Measurements from ENCODE around the gene SEPTIN2. TPM values are rescaled to one million over a fixed set of nuclear protein-coding genes. Genes with fewer than 3 reads are reported as not detected.

SEPTIN2 gene
- total RNA-seq, 4 donors from 2014 or later: 175 to 281 (median 193) TPM

DNA sequence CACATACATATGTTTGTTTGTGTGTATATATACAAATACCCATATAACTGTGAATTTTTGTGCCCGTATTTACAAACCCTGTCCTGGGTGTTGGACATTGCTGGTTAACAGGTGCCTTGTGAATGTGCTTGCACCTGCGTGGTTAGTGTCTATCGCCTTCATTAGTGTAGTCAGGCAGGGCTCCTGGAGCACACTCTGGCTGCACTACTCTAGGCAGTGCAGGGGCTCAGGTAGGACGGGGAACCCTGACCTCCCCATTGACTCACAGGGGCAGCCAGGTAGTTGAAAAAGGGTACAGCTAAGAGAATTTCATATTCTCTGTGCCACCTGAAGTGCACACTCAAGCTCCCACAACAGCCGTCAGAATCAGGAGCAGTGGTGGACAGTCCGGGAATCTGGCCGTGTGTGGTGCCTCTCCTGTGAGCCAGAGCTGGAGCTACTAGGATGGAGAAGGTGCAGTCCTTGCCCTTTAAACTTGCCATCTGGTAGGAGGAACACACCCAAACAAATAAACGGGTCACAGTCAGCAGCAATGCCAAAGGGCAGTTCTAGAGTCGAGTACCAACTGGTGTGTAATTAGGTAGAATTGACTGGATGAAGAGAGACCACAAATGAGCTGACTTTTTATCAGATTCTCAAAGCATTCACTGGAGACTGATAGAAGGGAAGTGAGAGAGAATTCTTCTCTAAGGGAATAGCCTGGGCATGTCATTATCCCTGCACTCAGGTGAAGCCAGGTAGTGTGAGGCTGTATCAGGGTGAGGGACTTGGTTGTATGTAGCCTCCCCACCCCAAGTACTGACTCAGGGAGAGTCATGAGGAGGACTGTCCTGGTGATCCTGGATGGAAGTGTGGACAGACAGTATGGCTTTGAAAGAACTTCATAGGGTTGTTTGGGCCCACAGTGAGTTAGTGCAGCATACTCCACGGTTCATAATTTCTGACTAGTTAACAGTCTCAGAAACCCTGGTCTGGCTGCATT is 84.5 kb downstream of the SEPTIN2 start:
- no peaks in the 10 kb centered on the region for H3K9me3 ChIP-seq
- H3K27me3 ChIP-seq: no peaks in the 10 kb centered on the region
- peak overlapping the region in 3 of 4 donors; percentile 25 to 80 (median 57) for H3K27ac ChIP-seq
- peak overlapping the region in 1 of 4 donors; percentile 3 for H3K4me3 ChIP-seq
- DNase-seq: peak in 2 of 3 donors; percentile 68 to 79
- TF ChIP-seq, protein P1, sequence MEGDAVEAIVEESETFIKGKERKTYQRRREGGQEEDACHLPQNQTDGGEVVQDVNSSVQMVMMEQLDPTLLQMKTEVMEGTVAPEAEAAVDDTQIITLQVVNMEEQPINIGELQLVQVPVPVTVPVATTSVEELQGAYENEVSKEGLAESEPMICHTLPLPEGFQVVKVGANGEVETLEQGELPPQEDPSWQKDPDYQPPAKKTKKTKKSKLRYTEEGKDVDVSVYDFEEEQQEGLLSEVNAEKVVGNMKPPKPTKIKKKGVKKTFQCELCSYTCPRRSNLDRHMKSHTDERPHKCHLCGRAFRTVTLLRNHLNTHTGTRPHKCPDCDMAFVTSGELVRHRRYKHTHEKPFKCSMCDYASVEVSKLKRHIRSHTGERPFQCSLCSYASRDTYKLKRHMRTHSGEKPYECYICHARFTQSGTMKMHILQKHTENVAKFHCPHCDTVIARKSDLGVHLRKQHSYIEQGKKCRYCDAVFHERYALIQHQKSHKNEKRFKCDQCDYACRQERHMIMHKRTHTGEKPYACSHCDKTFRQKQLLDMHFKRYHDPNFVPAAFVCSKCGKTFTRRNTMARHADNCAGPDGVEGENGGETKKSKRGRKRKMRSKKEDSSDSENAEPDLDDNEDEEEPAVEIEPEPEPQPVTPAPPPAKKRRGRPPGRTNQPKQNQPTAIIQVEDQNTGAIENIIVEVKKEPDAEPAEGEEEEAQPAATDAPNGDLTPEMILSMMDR (IDR thresholded peaks at IDR 0.05): no peak
- TF ChIP-seq POLR2A (IDR thresholded peaks at IDR 0.05): peak in 1 of 2 donors; percentile 28
- peaks cover 0 to 16% (median 0%) of the 10 kb centered on the region in 4 donors for H3K4me1 ChIP-seq
- peaks cover 0 to 14% (median 0%) of the 10 kb centered on the region in 3 donors for H3K36me3 ChIP-seq

Other genes starting within 250 kb of the SEPTIN2 start
- 10 to 100 TPM; 28.9 to 55.4 (median 47.9) TPM for gene MTERF4, start 213.6 kb upstream of the SEPTIN2 start, total RNA-seq
- 100 to 1,000 TPM in 1 of 4 donors, 10 to 100 TPM in 3; 12.1 to 790 (median 26.7) TPM for gene PASK, start 166.5 kb upstream of the SEPTIN2 start, total RNA-seq
- gene PPP1R7, start 165.5 kb upstream of the SEPTIN2 start, total RNA-seq: 10 to 100 TPM; 13.2 to 44.0 (median 28.1) TPM
- gene ANO7, start 127.2 kb upstream of the SEPTIN2 start, total RNA-seq: 100 to 1,000 TPM in 3 of 4 donors, 10 to 100 TPM in 1; 89.1 to 188 (median 102) TPM
- gene HDLBP, start 253 bp upstream of the SEPTIN2 start, total RNA-seq: 100 to 1,000 TPM; 361 to 651 (median 454) TPM
- 100 to 1,000 TPM; 107 to 169 (median 140) TPM for gene FARP2, start 40.4 kb downstream of the SEPTIN2 start, total RNA-seq
- gene STK25, start 192.7 kb downstream of the SEPTIN2 start, total RNA-seq: 100 to 1,000 TPM; 149 to 356 (median 275) TPM
- 10 to 100 TPM in 3 of 4 donors, 1 to 10 TPM in 1; 6.7 to 20.2 (median 15.5) TPM for gene BOK, start 242.8 kb downstream of the SEPTIN2 start, total RNA-seq